Naive thymus-derived CD8-positive, alpha-beta T cell (primary cell): ENCODE data around the gene KRTAP5-3. TPM values are rescaled to one million over a fixed set of nuclear protein-coding genes. Genes with fewer than 3 reads are reported as not detected.
"Not testable (repeated sequence)": the region's sequence is repeated elsewhere in the genome, so short reads cannot be mapped to it uniquely, and the experiment has no call there.

Experiments used
- ATAC-seq, 2 donors: fragments of 150-1000 bp; cut with Tn5 transposase in 1 of 2; sonication (Bioruptor Pico), chemical (Tn5 transposase) in 1 of 2; 1 replicate in 1 of 2; 2 replicates in 1 of 2; pipeline ENCODE4 v1.10.0; 2021; ENCODE audit warnings: mild to moderate bottlenecking in 2 of 2, moderate library complexity in 2 of 2
- POLR2A ChIA-PET: fragments of 350-600 bp; sonication (Branson Sonifier 250); formaldehyde crosslinking; loops from one replicate; lab custom pipeline; 2021; ENCODE audit warnings: antibody characterized with exemption; lab: Charles Lee
- DNase-seq, 10 donors: peaks; one replicate each; pipeline versions ENCODE4 v3.0.0 to v3.0.0-alpha.2; 2020 to 2022
- H3K27ac Mint-ChIP-seq, 10 donors: one replicate each; pipeline ENCODE4 v1.8.0; 2020 to 2022; ENCODE audit warnings: mild to moderate bottlenecking in 10 of 10, mixed read lengths in 10 of 10, moderate library complexity in 4 of 10, inconsistent platforms in 1 of 10
- H3K27me3 Mint-ChIP-seq, 5 donors: one replicate each; pipeline ENCODE4 v1.8.0; 2021 to 2022; ENCODE audit warnings: mixed read lengths in 5 of 5
- H3K36me3 Mint-ChIP-seq, 3 donors: one replicate each; pipeline ENCODE4 v1.8.0; 2020 to 2022; ENCODE audit warnings: mixed read lengths in 3 of 3, mild to moderate bottlenecking in 2 of 3, inconsistent platforms in 1 of 3
- H3K4me1 Mint-ChIP-seq, 4 donors: one replicate each; pipeline ENCODE4 v1.8.0; 2021 to 2022; ENCODE audit warnings: mixed read lengths in 4 of 4
- H3K4me3 Mint-ChIP-seq, 10 donors: one replicate each; pipeline ENCODE4 v1.8.0; 2020 to 2022; ENCODE audit warnings: mild to moderate bottlenecking in 10 of 10, mixed read lengths in 10 of 10, moderate library complexity in 6 of 10, inconsistent platforms in 1 of 10
- H3K9me3 Mint-ChIP-seq, 9 donors: one replicate each; pipeline ENCODE4 v1.8.0; 2020 to 2022; ENCODE audit warnings: mixed read lengths in 9 of 9, mild to moderate bottlenecking in 3 of 9, inconsistent platforms in 1 of 9, moderate library complexity in 1 of 9
- polyA plus RNA-seq, 3 donors: library from polyadenylated mRNA; unstranded; fragments of 300-500 nt; fragmentation: Illumina TruSeq; gene quantifications; one replicate each; pipeline ENCODE4 v1.2.3, GENCODE V29; 2021
- total RNA-seq, 8 experiments: library from RNA in 2 of 8; stranded (reverse) in 2 of 8; gene quantifications; one replicate each; pipeline ENCODE4 v1.2.3 and lab custom pipeline; 2021 to 2026

KRTAP5-3 gene
- total and polyA plus RNA-seq, 5 experiments from 2014 or later, result not detected

GRCh38 chr11:1600626-1601025, 7.6 kb downstream of the KRTAP5-3 start:
- H3K9me3 Mint-ChIP-seq, result no peaks in the 10 kb centered on the region
- DNase-seq, result no peak
- H3K4me1 Mint-ChIP-seq, result peaks cover under 1 to 4% (median 3%) of the 10 kb centered on the region in 4 donors
- H3K4me3 Mint-ChIP-seq, result no peak overlapping the region
- H3K27me3 Mint-ChIP-seq, result peaks cover 40 to 56% (median 47%) of the 10 kb centered on the region in 5 donors
- H3K36me3 Mint-ChIP-seq, result peaks cover 0 to 4% (median 0%) of the 10 kb centered on the region in 3 donors
- ATAC-seq, result no peak
- peak overlapping the region in 1 of 10 donors; percentile 3 for H3K27ac Mint-ChIP-seq
- POLR2A ChIA-PET, result no interaction called here

DNA sequence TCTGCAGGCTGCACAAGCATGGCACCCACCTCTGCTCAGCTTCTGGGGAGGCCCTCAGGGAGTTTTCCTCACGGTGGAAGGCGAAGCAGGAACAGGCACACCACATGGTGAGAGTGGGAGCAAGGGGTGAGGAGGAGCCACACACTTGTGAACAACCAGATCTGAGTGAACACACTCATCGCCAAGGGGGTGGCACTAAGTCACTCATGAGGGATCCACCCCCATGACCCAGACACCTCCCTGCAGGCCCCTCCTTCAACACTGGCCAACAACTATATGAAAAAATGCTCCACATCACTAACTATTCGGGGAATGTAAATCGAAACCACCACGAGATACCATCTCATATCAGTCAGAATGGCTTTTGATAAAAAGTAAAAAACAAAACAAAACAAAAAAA, 9.4 kb downstream of the KRTAP5-3 start:
- Mint-ChIP-seq H3K4me3 (no peak overlapping the region), H3K27me3 (peaks cover 43 to 66% (median 60%) of the 10 kb centered on the region in 5 donors), H3K9me3 (no peaks in the 10 kb centered on the region), H3K27ac (no peak overlapping the region), H3K36me3 (peaks cover 0 to 4% (median 0%) of the 10 kb centered on the region in 3 donors), H3K4me1 (peaks cover 4 to 10% (median 8%) of the 10 kb centered on the region in 4 donors)
- DNase-seq (no peak), ATAC-seq (no peak)
- POLR2A ChIA-PET, result no interaction called here

DNA sequence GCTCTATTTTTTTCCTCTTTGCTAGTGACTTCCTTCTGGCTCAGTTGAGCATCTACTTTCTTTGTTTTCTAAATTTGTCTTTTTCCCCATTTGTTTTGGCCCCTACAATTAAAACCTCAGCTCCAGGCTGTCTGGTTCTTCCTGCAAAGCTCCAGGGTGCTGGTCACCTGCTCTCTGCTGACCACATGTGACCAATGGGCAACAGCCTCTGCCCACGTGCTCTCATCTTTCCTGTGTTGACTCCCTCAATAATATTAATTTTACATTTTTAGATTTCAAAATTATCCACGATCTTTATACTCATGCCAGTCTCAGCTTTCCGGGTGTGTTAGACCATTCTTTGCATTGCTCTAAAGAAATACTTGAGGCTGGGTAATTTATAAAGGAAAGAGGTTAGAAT, 9.9 kb downstream of the KRTAP5-3 start:
- peaks cover 39 to 62% (median 60%) of the 10 kb centered on the region in 5 donors for H3K27me3 Mint-ChIP-seq
- POLR2A ChIA-PET, result interaction anchor here (0.7 kb wide), 1 partner anchor 278 kb away, joined by 3 read pairs; no protein-coding TSS in a partner anchor
- H3K9me3 Mint-ChIP-seq, DNase-seq, H3K4me1 Mint-ChIP-seq, H3K4me3 Mint-ChIP-seq, ATAC-seq, H3K27ac Mint-ChIP-seq, H3K36me3 Mint-ChIP-seq: not testable (repeated sequence)

- Mint-ChIP-seq H3K27me3 (peaks cover 36 to 60% (median 58%) of the 10 kb centered on the region in 5 donors), H3K4me1 (peaks cover 4 to 10% (median 8%) of the 10 kb centered on the region in 4 donors), H3K4me3 (no peak within 1 kb of the TSS), H3K9me3 (no peaks in the 10 kb centered on the region), H3K36me3 (peaks cover 0 to 4% (median 0%) of the 10 kb centered on the region in 3 donors), H3K27ac (peak within 1 kb of the TSS in 1 of 10 donors; percentile 26)
- ATAC-seq, result no peak
- POLR2A ChIA-PET, result interaction anchor here (0.6 to 0.7 kb wide), 2 partner anchors 279 to 1329 kb away, joined by 3 read pairs; no protein-coding TSS in a partner anchor
- DNase-seq, result no peak
Measured at GRCh38 chr11:1597994-1598380, 10.3 kb downstream of the KRTAP5-3 start, which contains the start of gene KRTAP5-2. Gene KRTAP5-2 (minus strand): TSS chr11:1598294. CDS start chr11:1598250, 44 bp downstream.

DNA sequence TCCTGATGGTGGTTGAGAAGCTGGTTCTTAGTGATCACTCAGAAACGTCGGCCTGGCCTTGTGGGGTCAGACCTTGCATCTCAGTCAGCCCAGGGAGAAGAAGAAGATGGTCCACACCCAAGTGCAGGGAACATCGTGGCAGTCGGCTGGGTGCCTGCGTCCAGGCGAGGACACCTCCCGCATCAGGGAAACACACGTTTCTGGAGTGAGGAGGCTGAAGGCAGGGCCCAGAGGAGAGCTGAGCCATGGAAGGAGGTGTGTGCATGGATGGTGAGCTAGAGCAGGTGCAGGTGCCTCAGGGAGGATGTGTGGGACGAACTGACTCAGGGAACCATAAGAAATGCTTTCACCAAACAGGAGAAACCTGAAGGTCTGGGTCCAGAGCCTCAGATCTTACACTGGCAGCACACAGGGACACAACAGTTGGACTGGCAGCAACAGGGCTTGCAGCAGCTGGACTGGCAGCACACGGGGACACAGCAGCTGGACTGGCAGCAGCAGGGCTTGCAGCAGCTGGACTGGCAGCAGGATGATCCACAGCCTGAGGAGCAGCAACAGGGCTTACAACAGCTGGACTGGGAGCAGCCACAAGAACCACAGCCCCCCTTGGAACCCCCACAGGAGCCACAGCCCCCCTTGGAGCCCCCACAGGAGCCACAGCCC, 10.8 kb downstream of the KRTAP5-3 start:
- Mint-ChIP-seq H3K27ac (peak overlapping the region in 1 of 10 donors; percentile 26), H3K4me3 (no peak overlapping the region), H3K9me3 (no peaks in the 10 kb centered on the region), H3K36me3 (peaks cover 0 to 4% (median 0%) of the 10 kb centered on the region in 3 donors), H3K27me3 (peaks cover 36 to 63% (median 60%) of the 10 kb centered on the region in 5 donors), H3K4me1 (peaks cover 4 to 10% (median 8%) of the 10 kb centered on the region in 4 donors)
- DNase-seq (no peak), ATAC-seq (no peak)
- POLR2A ChIA-PET, result interaction anchor here (0.6 to 0.7 kb wide), 2 partner anchors 279 to 1330 kb away, joined by 3 read pairs; no protein-coding TSS in a partner anchor

DNA sequence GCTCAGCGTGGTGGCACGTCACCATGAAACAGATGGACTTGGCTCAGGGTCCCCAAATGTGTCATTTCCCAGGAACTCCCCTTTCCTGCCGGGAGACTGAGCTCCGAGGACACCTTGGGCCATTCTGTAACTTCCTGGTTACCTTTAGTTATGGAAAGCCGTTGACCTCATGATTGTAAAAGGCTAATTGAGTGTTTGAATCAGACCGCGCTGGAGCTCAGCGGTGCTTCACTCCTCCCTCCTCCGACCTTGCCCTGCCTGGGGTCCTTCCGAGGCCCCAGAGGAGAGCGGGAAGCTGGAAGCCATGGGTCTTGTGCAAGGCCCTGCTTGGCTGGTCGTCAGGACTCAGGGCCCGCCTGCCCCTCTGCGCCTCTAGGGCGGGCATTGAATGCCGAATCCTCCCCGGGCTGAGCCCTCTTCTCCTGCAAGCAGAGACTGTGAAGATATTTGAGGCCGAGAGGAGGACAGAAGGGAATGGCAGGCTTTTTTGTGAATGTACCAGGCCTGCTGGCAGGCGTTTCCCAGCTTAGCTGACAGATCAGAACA, 11.6 kb downstream of the KRTAP5-3 start:
- H3K4me3 Mint-ChIP-seq, DNase-seq, ATAC-seq, H3K27ac Mint-ChIP-seq, H3K9me3 Mint-ChIP-seq, H3K36me3 Mint-ChIP-seq, POLR2A ChIA-PET, H3K4me1 Mint-ChIP-seq: not testable (repeated sequence)
- H3K27me3 Mint-ChIP-seq, result peaks cover 39 to 62% (median 56%) of the 10 kb centered on the region in 5 donors

GRCh38 chr11:1595994-1596575, 12.2 kb downstream of the KRTAP5-3 start:
- not testable (repeated sequence) for H3K36me3 Mint-ChIP-seq, H3K4me1 Mint-ChIP-seq, H3K4me3 Mint-ChIP-seq, H3K9me3 Mint-ChIP-seq, DNase-seq, ATAC-seq
- Mint-ChIP-seq H3K27me3 (peaks cover 38 to 59% (median 56%) of the 10 kb centered on the region in 5 donors), H3K27ac (peak overlapping the region in 1 of 10 donors; percentile 13)
- POLR2A ChIA-PET, result interaction anchor here (0.6 kb wide), 1 partner anchor 677 kb away, joined by 8 read pairs; no protein-coding TSS in a partner anchor

- H3K36me3 Mint-ChIP-seq, result peaks cover 3 to 7% (median 4%) of the 10 kb centered on the region in 3 donors
- POLR2A ChIA-PET, result no interaction called here
- no peak for ATAC-seq
- H3K9me3 Mint-ChIP-seq, result peaks cover 0 to 7% (median 0%) of the 10 kb centered on the region in 9 donors
- H3K4me1 Mint-ChIP-seq, result peaks cover 16 to 29% (median 25%) of the 10 kb centered on the region in 4 donors
- no peak overlapping the region for H3K4me3 Mint-ChIP-seq
- DNase-seq, result no peak
- H3K27me3 Mint-ChIP-seq, result peaks cover 21 to 75% (median 44%) of the 10 kb centered on the region in 5 donors
- H3K27ac Mint-ChIP-seq, result peak overlapping the region in 1 of 10 donors; percentile 26
Measured at GRCh38 chr11:1592628-1593027, 15.6 kb downstream of the KRTAP5-3 start.

- H3K4me3 Mint-ChIP-seq, result peak overlapping the region in 3 of 10 donors; percentile 11 to 33 (median 21)
- peaks cover 12 to 59% (median 25%) of the 10 kb centered on the region in 5 donors for H3K27me3 Mint-ChIP-seq
- peaks cover 0 to 7% (median 0%) of the 10 kb centered on the region in 9 donors for H3K9me3 Mint-ChIP-seq
- no peak for ATAC-seq
- peaks cover 0 to 7% (median 3%) of the 10 kb centered on the region in 3 donors for H3K36me3 Mint-ChIP-seq
- H3K4me1 Mint-ChIP-seq, result peaks cover 10 to 32% (median 23%) of the 10 kb centered on the region in 4 donors
- no peak for DNase-seq
- POLR2A ChIA-PET, result interaction anchor here (1.7 kb wide), 1 partner anchor 15 kb away, joined by 5 read pairs; no protein-coding TSS in a partner anchor
- peak overlapping the region in 2 of 10 donors; percentile 49 to 52 for H3K27ac Mint-ChIP-seq
Measured at GRCh38 chr11:1589996-1590395, 18.3 kb downstream of the KRTAP5-3 start.

DNA sequence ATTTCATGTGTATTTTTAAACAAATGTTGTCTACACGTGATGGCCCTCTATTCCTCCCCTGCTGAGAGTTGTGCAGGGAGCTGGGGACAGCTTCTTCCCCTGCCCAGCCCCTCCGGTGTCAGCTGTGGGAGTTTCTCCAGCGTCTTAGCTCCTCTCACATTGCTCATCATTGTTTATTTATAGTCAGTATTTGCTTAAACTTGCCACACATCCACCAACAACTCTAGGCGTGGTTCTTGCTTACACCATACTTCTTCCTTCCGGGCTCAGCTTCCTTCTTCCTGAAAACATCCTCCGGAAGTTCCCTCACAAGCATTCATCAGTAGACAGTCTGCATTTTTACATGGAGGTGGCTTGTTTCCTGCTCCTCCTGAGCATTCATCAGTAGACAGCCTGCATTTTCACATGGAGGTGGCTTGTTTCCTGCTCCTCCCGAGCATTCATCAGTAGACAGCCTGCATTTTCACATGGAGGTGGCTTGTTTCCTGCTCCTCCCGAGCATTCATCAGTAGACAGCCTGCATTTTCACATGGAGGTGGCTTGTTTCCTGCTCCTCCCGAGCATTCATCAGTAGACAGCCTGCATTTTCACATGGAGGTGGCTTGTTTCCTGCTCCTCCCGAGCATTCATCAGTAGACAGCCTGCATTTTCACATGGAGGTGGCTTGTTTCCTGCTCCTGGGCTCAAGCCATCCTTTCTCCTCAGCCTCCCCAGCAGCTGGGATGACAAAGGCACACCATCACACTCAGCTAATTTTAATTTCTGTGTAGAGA, 18.9 kb downstream of the KRTAP5-3 start:
- POLR2A ChIA-PET, result interaction anchor here (1.3 to 1.7 kb wide), 3 partner anchors 15 to 42 kb away, joined by 3 to 5 read pairs (median 4); no protein-coding TSS in a partner anchor
- peaks cover 10 to 32% (median 25%) of the 10 kb centered on the region in 4 donors for H3K4me1 Mint-ChIP-seq
- ATAC-seq, result peak; percentile 44 to 54
- H3K9me3 Mint-ChIP-seq, H3K36me3 Mint-ChIP-seq: not testable (repeated sequence)
- H3K4me3 Mint-ChIP-seq, result peak overlapping the region; percentile 37 to 82 (median 72)
- peak in 1 of 10 donors; percentile 13 for DNase-seq
- H3K27me3 Mint-ChIP-seq, result peaks cover 12 to 52% (median 25%) of the 10 kb centered on the region in 5 donors
- peak overlapping the region in 9 of 10 donors; percentile 81 to 90 (median 83) for H3K27ac Mint-ChIP-seq

DNA sequence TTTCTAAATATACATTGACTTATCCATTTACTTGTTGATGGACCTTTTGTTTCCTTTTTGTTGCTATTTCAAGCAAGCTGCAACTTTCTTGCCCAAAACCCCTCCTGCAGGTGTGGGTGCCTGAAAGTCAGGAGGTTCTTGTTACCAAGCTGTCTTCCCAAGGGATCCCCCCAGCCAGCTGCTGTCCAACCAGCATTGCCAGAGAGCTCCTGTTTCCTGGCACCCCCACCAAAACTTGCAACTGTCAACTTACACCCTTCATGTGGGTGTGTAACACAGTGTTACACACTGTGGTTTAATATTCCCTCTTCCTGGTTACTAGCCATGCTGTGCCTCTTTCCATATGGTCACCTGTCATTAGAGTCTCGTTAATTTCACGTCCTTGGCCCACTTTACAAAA, 21.6 kb downstream of the KRTAP5-3 start:
- no peak for DNase-seq
- H3K4me3 Mint-ChIP-seq, result peak overlapping the region in 1 of 10 donors; percentile 48
- peaks cover 0 to 12% (median 2%) of the 10 kb centered on the region in 9 donors for H3K9me3 Mint-ChIP-seq
- no peak for ATAC-seq
- H3K36me3 Mint-ChIP-seq, result peaks cover 0 to 7% (median 3%) of the 10 kb centered on the region in 3 donors
- POLR2A ChIA-PET, result interaction anchor here (0.6 kb wide), 1 partner anchor 9 kb away, joined by 3 read pairs; no protein-coding TSS in a partner anchor
- peaks cover 7 to 39% (median 15%) of the 10 kb centered on the region in 5 donors for H3K27me3 Mint-ChIP-seq
- peaks cover 15 to 38% (median 33%) of the 10 kb centered on the region in 4 donors for H3K4me1 Mint-ChIP-seq
- H3K27ac Mint-ChIP-seq, result no peak overlapping the region
